Measurements from ENCODE around the gene SSBP1.
"Not testable (repeated sequence)": the region's sequence is repeated elsewhere in the genome, so short reads cannot be mapped to it uniquely, and the experiment has no call there.

SSBP1 gene

DNA sequence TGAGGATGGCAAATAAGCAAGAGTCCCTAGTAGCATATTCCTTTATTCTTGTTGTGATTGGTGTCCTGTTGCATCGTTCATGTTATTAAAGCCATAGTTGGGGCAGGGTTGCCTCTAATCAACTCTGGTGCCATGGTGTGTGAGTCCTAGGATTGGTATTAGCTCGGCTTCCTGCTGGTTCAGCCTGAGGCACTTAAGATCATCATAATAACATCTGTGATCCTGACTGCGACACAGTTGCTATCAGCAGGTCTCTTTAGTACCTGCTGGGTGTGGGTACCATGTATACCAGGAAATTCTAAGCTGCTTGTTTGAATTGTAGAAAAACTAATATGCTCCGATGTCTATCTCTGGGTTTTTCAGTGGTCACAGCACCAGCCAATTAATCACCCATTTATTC is 28.4 kb upstream of the SSBP1 start:
- DNase-seq: no peak

DNA sequence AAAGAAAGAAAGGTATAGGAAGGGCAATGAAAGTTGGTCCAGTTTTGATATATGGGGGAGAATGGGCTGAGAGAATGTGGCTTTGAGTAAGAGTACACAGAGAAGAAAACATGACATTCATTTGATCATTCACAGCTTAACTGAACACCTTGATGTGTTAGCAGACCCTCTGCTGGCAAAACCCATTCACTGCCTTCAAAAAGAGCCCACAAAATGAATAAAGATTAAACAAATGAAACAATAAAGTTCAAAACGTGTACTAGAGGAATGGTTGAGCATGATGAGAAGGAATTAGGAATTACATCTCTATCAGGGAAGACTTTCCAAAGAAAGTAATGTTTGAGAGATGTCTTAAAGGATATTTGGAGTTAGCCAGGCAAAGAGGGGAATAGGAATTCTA is 27.9 kb upstream of the SSBP1 start:
- no peak for DNase-seq

DNA sequence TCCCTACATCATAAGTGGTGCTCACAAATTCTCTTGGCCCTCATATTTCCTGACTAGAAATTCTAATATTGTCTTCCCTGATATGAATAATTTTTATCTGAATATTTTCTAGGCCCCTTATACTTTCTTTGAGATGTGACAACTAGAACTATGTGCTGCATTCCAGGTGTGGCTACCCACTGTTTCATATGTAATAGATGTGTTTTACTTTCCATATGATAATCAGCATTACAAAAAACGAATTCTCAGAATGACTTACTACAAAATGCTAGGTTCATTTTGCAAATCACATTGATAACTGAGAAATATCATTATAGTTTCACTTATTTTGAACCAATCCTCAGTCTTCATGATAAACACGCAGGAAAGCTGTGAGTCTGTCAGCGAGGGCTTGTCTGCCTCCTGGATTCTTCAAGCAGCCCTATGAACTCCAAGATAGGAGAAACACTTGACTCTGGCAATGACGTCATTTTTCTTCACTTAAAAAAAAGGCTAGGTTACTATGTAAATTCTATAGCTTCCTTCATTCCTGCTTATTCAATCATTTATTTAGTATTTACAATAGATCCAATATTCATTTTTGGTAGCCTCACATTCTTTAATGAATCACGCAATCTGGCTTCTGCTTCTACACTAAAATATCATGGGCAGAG is 25.4 kb upstream of the SSBP1 start:
- DNase-seq: no peak

DNA sequence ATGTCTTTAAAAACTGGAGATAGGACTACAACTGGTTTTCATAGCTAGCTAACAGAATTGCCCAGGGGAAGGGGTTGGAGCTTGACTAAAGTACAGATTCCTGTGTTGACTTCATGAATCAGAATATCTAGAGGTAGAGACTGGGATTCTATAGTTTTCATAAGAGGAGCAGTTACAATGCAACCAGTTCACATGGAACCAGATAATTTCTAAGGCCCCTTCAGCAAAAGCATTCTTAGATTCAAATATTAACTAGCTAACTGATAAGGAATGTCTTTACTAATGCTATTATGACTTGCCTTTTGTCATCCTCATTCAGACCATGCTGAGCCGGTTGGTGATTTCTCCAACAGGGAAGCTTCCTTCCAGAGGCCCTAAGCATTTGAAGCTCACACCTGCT is 24.3 kb upstream of the SSBP1 start:
- no peak for DNase-seq

DNA sequence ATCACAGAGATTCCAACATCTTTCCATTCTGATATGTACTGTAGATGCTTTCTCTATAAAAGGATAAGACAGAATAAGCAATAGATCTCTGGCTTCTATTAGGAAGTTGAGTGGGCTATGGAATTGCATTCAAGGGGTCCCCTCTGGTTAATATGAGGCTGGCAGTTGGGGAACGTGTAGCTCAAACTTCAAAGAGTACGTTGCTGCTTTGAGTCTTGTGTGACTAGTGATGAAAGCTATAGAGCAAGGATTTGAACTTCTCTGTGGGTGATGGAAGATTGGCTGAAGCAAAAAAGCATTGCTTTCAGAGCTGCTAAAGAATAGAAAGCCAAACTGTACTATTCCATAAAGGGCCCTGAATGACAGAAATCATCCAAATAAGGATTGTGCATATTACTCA is 23.6 kb upstream of the SSBP1 start:
- DNase-seq: no peak

DNA sequence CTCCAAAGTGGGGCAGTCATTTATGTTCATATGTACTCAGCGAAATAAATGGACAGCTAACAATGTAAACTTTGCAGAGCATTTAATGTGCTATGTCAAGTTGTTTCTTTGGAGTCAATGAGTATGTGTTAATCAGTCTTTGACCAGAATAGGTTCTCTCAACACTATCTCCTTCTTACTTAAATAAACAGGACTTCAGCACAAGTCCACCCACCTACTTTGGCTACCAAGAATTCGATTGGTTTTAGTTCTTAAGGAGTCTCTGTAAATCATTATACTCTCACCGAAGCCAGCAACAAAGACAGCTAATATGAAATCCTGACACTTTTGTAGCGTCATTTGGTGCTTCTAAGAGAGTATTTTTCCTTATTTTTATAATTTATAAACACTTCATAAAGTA is 23.1 kb upstream of the SSBP1 start:
- no peak for DNase-seq

DNA sequence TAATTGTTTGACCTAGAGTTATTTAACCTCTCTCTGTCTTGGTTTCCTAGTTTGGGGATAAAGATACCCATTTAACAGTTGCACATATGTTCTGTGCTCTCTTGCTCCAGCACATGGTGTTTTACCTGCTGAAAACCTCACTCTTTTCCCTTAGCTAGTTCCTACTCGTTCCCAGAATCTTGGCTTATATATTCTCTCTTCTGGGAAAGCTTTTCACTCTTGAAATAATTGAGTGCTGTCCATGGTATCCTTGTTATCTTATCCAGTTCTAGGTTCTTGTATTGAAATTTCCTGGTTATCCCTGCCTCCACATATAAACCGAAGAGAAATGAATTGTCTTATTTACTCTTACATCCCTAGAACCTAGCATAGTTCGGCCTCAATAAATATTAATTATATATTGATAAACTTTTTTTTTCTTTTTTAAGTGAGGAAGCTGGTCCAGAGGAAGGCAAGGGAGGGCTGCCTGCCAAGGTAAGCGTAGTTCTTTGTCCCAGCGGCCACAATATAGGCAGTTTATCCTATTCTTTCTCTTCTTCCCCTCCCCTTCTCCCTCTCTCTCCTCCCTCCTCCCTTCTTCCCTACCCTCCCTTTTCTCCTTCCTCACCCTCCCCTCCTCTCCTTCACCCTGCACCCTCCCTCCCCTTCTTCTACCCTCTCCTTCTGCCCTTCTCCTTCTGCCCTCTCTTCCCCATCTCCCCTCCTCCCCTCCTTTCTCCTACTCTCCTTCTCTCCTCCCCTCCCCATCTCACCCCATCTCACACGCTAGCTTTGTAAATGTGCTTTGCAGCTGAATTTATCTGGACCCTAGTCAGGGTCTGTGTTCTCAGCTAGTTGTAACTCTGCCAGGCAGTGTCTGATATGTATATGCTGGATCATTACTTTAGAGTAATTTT is 22.1 kb upstream of the SSBP1 start:
- DNase-seq: no peak

DNA sequence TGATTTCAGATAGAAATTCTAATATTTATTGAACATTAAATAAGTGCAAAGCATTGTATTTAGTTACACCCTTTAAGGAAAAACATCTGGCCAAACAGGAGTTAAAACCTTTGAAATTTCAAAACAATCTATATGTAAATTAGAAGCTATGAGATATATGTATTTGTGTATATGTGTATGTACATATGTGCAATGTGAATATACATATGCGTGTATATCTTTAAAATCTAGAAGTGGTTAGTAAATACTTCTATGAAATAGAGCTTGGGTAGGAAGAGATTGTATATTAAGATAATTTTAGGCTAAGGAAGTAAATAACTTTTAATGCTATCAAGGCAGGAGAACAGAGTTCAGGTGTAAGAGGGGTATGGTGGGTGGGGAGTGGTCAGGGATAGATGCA is 20.7 kb upstream of the SSBP1 start:
- no peak for DNase-seq

DNA sequence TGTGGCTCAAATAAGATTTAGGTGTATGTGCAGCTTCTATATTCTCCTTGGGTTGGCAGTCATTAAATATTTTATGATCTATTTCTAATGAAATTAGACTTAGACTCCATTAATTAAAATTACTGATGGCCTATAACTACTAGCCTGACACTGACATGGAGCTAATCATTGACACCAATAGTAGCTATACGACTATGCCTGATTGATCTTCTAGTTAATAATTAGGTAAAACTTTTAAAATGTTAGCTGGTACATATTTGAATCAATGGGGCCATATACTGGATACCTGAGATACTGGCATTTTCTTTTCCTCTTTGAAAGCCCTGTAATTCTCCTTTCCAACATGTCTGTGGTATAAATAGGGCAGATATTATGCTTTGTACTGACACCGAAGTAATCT is 15.6 kb upstream of the SSBP1 start:
- DNase-seq: no peak

DNA sequence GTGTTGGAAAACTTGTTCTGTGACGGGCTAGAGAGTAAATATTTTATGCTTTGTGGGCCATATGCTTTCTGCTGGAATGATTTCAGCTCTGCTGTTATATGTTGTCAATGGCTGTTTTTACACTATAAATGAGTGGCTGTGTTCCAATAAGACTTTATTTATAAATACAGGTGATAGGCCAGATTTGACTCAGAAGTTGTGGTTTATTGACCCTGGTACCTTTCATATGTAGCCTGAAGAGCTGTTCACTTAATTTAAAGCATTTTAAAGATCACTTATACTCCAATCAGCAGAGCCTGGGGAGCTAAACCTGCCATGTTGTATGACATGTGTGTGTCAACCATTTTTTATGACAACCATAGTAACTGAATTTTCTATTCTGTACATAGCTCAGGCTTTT is 9.1 kb upstream of the SSBP1 start:
- DNase-seq: no peak

DNA sequence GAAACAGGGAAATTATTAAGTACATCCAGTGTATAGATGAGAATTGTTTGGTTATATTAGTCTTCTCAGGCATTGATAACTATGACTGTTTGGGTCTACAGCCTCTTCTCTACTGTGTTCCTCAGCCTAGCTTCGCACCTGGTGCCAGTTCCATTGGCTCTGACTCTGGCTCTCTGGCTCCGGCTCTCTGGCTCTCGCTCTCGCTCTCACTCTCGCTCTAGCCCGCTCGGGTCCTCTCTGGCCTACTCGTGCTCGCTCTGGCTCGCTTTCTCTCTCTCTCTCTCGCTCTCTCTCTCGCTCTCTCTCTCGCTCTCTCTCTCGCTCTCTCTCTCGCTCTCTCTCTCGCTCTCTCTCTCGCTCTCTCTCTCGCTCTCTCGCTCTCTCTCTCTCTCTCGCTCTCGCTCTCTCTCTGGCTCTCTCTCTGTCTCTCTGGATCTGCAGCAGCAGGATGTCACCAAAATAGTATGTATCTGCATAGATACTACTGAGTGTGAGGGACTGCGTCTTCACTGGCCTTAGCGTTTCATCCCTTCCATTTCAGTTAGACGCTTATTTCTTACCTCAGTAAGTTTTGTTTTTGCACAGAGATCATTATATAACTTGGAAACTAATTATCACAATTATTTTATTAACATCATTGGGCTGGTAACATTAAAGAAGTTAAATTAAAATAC is 6.5 kb upstream of the SSBP1 start:
- no peak for DNase-seq

DNA sequence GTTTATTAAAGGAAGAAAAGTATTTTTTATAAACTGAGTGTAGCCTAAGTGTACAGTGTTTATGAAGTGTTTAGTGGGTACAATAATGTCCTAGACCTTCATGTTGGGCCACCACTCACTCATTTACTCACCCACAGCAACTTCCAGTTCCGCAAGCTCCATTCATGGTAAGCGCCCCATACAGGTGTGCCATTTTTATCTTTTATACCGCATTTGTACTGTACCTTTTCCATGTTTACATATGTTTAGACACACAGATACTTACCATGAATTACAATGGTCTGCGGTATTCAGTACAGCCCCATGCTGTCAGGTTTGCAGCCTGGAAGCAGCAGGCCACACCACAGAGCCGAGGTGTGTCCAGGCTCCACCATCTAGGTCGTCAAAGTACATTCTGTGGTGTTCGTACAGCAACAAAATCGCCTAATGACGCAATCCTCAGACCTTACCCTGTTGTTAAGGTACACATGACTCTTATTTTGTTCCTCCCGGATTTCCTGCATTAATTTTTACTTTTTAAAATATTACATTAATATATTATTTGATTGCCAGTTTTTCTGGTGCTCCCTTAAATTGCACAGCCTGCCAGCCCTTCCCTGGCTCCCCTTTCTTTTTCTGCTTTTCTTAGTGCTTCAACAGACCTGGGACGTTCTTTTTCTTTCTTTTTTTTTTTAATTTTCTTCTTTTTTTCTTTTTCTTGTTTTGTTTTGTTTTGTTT is 881 bp upstream of the SSBP1 start:
- no peak for DNase-seq

DNA sequence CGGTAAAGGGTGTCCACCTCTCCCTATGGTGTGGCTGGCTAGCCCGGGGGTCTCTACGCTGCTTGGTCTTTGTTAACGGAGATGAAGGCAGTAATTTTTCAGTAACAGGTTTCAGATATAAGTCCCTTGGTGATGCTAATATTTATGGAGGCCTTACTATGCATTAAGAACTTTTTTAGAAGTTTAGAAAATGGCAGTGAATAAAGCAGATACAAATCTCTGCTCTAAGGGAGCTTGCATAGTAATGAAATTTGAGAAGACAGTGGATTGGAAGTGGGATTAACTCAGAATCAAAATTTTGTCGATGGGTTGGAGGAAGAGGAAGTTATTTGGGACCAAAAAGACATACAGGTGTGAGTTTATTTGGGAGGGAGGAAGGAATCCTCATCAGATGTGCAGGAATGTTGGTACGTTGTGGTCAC is 445 bp downstream of the SSBP1 start:
- DNase-seq: no peak

DNA sequence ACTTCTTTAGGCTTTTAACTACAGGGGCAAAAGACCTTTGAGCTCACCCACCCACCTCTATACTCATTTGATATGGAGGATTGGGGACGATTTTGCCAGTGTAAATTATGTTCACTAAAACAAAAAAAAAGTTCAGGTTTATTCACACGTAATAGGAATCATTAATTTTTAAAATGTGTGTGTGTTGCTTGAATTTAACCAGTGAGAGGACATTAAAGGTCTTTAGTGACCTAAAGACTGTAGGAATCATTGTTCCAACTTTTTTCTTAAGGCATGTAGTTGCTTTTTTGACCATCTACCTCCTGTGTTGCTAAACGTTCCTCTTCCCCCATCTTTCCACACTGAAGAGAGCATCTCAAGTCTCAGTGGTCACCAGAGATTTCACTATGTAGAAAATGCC is 1.1 kb downstream of the SSBP1 start:
- DNase-seq: no peak

DNA sequence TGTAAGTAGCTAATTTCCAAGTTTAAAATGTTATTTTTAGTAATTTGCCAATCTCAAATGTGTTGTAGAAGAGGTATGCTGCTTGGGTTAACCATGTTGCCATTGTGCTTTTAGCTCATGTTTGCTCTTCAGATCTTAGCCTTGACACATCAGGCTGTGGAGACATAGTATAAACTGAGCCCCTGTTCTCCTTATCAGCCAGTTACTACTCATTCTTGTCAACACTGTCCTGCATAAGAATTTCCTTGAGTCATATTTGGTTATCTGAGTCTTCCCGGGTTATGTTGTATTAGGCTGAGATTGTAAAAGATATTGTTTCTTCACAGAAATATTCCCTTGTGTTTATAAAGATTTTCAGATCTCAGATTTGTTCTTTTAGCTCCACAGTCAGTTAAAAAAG is 4.1 kb downstream of the SSBP1 start:
- DNase-seq: no peak

DNA sequence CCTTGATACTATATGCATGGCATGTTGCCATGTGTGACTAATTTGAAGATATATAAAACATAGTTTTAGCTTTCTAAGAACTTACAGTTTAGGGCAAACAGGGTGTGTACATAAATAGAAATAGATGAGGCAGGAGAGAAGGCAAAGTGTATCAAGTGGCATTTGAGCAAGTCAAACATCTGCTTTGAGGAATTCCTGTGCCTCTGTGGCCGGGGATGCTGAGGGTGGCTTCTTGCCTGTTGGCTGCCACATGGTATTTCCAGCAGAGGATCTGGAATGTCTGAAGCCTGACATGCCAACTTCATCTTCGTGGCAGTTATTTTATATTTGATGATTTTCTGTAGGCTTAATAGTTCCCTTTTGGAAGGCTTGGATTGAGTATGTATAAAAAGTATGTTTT is 6.0 kb downstream of the SSBP1 start:
- no peak for DNase-seq

DNA sequence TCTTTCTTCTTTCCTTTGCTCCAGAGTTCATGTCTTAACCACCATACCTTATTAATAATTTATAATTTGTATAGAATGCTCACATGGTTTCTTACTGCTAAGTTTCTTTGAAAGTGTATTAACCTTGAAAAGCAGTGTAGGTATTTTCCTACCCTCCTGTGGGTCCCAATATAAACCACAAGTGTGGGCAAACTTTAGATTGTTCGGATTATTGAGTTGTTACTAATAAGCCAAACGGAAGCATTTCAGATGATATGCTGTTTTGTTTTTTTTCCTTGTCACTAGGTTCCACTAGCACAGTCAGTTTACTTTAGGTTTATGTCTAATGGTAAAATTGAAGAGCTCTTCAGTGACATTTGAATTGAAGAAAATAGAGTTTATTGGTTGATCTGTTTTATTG is 10.2 kb downstream of the SSBP1 start:
- DNase-seq: no peak

DNA sequence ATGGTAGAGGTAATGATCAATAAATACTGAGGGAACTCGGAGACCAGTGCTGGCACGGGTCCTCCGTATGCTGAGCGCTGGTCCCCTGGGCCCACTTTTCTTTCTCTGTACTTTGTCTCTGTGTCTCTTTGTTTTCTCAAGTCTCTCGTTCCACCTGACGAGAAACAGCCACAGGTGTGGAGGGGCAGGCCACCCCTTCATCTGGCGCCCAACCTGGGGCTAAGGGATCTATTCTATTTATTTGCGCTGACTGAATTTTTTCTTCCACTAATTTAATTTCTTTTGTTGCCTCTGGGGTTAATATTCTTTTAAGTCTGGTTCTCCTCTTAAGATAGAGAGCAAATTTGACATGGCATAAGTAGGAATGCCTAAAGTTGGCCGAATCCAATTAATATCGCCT is 13.7 kb downstream of the SSBP1 start:
- DNase-seq: not testable (repeated sequence)

DNA sequence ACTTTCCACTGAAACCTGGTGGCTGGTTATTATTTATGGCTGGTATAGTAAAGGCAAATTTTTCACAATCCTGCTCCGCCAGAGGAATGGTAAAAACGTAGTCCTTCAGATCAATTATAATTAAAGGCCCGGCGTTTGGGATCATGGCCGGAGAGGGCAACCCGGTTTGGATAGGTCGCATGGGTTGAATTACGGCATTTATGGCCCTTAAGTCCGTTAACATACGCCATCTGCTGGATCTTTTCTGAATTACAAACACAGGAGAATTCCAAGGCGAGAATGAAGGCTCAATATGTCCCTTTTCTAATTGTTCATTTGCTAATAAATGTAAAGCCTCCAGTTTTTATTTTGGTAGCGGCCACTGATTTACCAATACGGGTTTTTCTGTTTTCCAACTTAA is 14.5 kb downstream of the SSBP1 start:
- no peak for DNase-seq

DNA sequence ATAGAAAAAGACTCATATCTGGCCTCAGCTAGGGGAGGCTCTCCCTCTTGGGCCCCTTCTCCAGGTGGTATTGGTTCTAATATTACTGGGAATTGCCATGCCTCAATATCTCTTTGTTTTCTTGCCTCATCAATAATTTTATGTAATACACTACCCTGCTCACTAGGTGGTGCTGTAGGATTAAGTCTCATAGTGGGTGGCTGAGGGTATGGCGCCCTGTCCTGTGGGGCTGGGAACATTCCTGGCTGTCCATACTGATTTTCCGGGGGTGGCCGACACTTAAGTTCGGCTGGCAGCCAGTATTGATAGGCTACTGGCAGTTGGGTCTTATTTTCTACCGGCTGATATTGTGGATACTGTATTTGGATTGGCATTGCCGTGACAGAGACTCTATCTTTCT is 16.8 kb downstream of the SSBP1 start:
- no peak for DNase-seq

DNA sequence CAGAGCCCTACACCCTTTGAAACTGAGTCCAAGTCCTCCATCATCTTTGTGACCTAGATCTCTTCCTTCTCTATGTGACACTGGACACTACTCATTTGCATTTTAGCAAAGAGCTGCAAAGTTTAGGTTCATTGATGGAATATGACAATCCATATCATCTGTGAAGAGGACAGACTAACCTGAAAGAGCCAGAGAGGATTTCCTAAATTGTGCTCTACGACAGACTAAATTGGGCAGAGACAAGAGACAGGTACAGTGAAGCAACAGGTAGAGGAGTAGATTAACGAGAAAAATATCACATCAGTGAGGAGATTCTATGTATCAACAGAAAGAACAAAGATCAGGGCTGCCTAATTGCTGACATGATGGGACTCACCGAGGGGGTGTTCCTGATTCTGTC is 25.6 kb downstream of the SSBP1 start, which contains the start of gene TAS2R3:
Gene TAS2R3, plus strand, starts transcription at position 301 of the 400 bp plus-strand sequence. Its CDS starts 62 bp downstream, at position 363.
- DNase-seq: no peak

DNA sequence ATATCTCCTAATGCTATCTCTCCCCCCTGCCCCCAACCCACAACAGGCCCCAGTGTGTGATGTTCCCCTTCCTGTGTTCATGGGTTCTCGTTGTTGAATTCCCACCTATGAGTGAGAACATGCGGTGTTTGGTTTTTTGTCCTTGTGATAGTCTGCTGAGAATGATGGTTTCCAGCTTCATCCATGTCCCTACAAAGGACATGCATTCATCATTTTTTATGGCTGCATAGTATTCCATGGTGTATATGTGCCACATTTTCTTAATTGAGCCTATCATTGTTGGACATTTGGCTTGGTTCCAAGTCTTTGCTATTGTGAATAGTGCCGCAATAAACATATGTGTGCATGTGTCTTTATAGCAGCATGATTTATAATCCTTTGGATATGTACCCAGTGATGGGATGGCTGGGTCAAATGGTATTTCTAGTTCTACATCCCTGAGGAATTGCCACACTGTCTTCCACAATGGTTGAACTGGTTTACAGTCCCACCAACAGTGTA is 32.0 kb downstream of the SSBP1 start:
- not testable (repeated sequence) for DNase-seq

DNA sequence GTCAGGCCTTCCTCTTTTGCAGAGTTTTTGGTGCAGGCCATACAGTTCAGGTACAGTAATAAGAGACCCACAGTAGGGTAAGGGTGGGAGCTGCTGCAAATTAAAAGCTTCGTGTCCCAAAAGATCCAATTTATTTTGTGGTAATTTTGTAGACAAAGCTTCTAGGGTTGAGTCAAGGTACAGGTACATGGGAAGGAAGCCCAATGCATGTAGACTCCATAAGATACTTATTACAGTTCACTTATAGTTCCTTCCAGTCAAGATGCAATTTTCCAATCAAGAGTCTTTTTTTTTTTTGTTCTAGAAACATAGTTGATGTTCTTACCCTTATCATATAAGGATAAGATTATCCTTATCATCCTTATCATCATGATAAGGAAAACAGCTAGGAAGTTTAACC is 38.2 kb downstream of the SSBP1 start, which contains the start of gene TAS2R4:
Gene TAS2R4, plus strand, starts transcription at position 301 of the 400 bp plus-strand sequence. CDS start 1,815 bp downstream, outside the sequence.
- no peak for DNase-seq

Data from NCI-H1105 (cell line).